Endothelial cell (in vitro differentiated cells): ENCODE results near the gene PLCB1. TPM values are rescaled to one million over a fixed set of nuclear protein-coding genes. Genes with fewer than 3 reads are reported as not detected.

ENCODE experiments used
- DNase-seq: peaks from one replicate; pipeline ENCODE4 v3.0.0; 2021; ENCODE audit warnings: low spot score
- H3K27ac Mint-ChIP-seq: one replicate; pipeline ENCODE4 v1.8.0; 2021; ENCODE audit warnings: mixed read lengths, inconsistent platforms; ENCODE audit not compliant: unreplicated experiment
- H3K27me3 Mint-ChIP-seq: one replicate; pipeline ENCODE4 v1.8.0; 2021; ENCODE audit warnings: mild to moderate bottlenecking, moderate library complexity, mixed read lengths, inconsistent platforms; ENCODE audit not compliant: unreplicated experiment
- H3K36me3 Mint-ChIP-seq: one replicate; pipeline ENCODE4 v1.8.0; 2021; ENCODE audit warnings: mild to moderate bottlenecking, low read depth, mixed read lengths, inconsistent platforms; ENCODE audit not compliant: unreplicated experiment
- H3K4me1 Mint-ChIP-seq: one replicate; pipeline ENCODE4 v1.8.0; 2021; ENCODE audit warnings: mild to moderate bottlenecking, mixed read lengths, inconsistent platforms; ENCODE audit not compliant: unreplicated experiment
- H3K4me3 Mint-ChIP-seq: one replicate; pipeline ENCODE4 v1.8.0; 2021; ENCODE audit warnings: mild to moderate bottlenecking, mixed read lengths, inconsistent platforms; ENCODE audit not compliant: unreplicated experiment
- H3K9me3 Mint-ChIP-seq: one replicate; pipeline ENCODE4 v1.8.0; 2021; ENCODE audit warnings: mixed read lengths, inconsistent platforms; ENCODE audit not compliant: unreplicated experiment
- CTCF ChIP-seq: fragments of 200-600 bp; sonication (generic); IDR thresholded peaks from one replicate; pipeline ENCODE4 v1.5.0; 2021; ENCODE audit warnings: antibody characterized with exemption; ENCODE audit not compliant: unreplicated experiment
- total RNA-seq: library from RNA; stranded (reverse); fragmentation: NEBNext Ultra II Directional; extraction: Animal tissue kit (Norgen Biotek cat#: 25700); gene quantifications from one replicate; pipeline ENCODE4 v1.2.1, GENCODE V29; 2021; ENCODE audit not compliant: unreplicated experiment

PLCB1 gene
- total RNA-seq, 1 donor from 2014 or later = 8.1 TPM

GRCh38 chr20:8287340-8287739, 155.3 kb downstream of the PLCB1 start:
- TF ChIP-seq CTCF = no peak
- no peaks in the 10 kb centered on the region for H3K36me3 Mint-ChIP-seq
- no peaks in the 10 kb centered on the region for H3K9me3 Mint-ChIP-seq
- no peaks in the 10 kb centered on the region for H3K4me1 Mint-ChIP-seq
- no peak overlapping the region for H3K27ac Mint-ChIP-seq
- no peak for DNase-seq
- no peak overlapping the region for H3K4me3 Mint-ChIP-seq
- H3K27me3 Mint-ChIP-seq = no peaks in the 10 kb centered on the region

GRCh38 chr20:8291200-8291599, 159.1 kb downstream of the PLCB1 start:
- Mint-ChIP-seq H3K36me3 (no peaks in the 10 kb centered on the region), H3K27ac (no peak overlapping the region)

GRCh38 chr20:8291873-8292272, 159.8 kb downstream of the PLCB1 start:
- TF ChIP-seq CTCF = no peak
- Mint-ChIP-seq H3K4me1 (no peaks in the 10 kb centered on the region), H3K27ac (no peak overlapping the region), H3K36me3 (no peaks in the 10 kb centered on the region), H3K9me3 (no peaks in the 10 kb centered on the region), H3K4me3 (no peak overlapping the region), H3K27me3 (no peaks in the 10 kb centered on the region)
- DNase-seq = no peak

More at GRCh38 chr20:8291200-8291599, 159.1 kb downstream of the PLCB1 start:
- H3K9me3 Mint-ChIP-seq = no peaks in the 10 kb centered on the region
- no peak for TF ChIP-seq CTCF
- H3K4me1 Mint-ChIP-seq = no peaks in the 10 kb centered on the region
- no peak overlapping the region for H3K4me3 Mint-ChIP-seq
- no peak for DNase-seq
- no peaks in the 10 kb centered on the region for H3K27me3 Mint-ChIP-seq

GRCh38 chr20:8292793-8293192, 160.7 kb downstream of the PLCB1 start:
- Mint-ChIP-seq H3K4me1 (no peaks in the 10 kb centered on the region), H3K36me3 (no peaks in the 10 kb centered on the region), H3K4me3 (no peak overlapping the region), H3K9me3 (no peaks in the 10 kb centered on the region), H3K27ac (no peak overlapping the region), H3K27me3 (no peaks in the 10 kb centered on the region)
- TF ChIP-seq CTCF = no peak
- no peak for DNase-seq

GRCh38 chr20:8293750-8294149, 161.7 kb downstream of the PLCB1 start:
- Mint-ChIP-seq H3K27ac (no peak overlapping the region), H3K27me3 (no peaks in the 10 kb centered on the region), H3K4me1 (no peaks in the 10 kb centered on the region), H3K4me3 (no peak overlapping the region), H3K36me3 (no peaks in the 10 kb centered on the region), H3K9me3 (no peaks in the 10 kb centered on the region)
- DNase-seq = no peak
- no peak for TF ChIP-seq CTCF
